GM20000 (cell line): ENCODE measurements around the gene SYT6.

ENCODE experiments used
- DNase-seq: peaks from one replicate; pipeline ENCODE4 v3.0.0; 2012; ENCODE audit warnings: low spot score
- TF ChIP-seq, protein P1 (sequence below): IDR thresholded peaks from 2 replicates; pipeline ENCODE4 v1.5.1; 2012; ENCODE audit warnings: mild to moderate bottlenecking, control low read depth; ENCODE audit errors: extremely low read depth, missing control alignments

Gene SYT6

DNA sequence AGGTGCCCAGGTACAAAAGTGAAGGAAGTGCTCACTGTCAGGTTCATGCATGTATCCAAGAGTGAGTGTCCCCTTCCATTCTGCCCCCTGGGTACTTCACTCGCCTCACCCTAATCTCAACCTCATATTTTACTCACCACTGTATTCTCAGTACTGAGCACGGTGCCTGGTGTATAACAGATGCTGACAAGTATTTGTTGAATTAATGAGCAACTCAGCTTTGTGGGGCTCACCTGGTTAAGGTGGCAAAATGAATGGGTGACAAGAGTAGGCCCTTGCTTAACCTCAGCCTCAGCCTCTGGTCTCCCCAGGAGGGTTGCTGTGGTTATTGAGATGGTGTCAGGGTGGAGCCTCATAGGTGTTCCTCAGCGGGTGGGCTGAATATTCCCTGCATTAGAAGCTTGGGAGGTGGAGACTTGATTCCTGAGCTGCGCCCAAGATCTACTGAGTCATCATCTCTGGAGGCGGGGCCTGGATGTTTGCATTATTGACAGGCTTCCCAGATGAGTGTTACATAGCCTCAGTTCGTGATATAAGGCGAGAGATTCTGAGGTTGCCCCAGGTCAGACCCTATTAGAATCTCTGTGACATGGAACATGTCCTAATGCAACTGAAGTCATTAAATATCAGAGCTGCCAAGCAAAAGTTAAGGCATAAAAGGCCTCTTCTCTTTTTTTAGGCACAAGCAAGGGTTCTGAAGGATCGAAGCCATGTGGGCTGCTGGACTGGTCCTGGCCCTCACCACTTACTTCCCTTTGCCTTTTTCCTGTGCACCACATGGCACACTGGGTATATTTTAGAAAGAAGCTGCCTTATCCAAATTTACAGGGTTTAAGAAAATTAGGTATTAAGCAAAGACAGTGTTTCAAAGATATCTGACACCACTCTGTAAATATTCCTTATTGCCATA is 39.2 kb downstream of the SYT6 start:
- no peak for DNase-seq
- TF ChIP-seq, protein P1, sequence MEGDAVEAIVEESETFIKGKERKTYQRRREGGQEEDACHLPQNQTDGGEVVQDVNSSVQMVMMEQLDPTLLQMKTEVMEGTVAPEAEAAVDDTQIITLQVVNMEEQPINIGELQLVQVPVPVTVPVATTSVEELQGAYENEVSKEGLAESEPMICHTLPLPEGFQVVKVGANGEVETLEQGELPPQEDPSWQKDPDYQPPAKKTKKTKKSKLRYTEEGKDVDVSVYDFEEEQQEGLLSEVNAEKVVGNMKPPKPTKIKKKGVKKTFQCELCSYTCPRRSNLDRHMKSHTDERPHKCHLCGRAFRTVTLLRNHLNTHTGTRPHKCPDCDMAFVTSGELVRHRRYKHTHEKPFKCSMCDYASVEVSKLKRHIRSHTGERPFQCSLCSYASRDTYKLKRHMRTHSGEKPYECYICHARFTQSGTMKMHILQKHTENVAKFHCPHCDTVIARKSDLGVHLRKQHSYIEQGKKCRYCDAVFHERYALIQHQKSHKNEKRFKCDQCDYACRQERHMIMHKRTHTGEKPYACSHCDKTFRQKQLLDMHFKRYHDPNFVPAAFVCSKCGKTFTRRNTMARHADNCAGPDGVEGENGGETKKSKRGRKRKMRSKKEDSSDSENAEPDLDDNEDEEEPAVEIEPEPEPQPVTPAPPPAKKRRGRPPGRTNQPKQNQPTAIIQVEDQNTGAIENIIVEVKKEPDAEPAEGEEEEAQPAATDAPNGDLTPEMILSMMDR: no peak

DNA sequence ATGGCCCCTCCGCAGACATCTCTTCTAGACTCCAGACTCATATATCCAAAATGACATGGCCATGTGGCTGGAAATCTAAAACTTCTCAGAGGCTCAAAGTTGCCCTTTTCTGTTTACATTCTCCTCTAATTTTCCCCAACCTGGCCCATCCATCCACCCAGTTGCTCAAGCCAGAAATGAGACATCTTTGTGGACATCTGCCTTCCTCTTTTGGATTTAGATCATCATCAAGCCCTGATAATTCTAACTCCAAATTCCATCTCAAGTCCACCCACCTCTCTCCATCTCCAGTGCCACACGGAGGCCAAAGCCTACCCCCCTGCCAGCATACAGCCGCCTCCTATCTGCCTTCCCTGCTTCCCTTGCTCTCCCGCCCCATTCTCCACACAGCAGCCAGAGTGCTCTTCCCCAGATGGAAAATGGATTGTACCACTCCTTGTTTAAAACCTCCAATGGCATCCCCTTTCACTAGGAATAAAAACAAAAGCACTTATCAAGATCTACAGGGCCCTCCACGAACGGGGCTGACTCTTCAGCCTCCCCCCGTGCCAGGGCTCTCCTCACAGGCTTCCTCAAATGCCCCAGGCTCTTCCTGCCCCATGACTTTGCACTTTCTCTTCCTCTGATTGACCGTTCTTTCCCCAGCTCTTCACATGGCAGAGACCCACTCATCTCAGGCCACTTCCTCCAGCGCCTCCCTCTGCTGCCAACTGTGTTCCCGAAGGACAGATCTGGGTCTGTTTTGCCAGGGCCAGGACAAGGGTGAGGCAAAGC is 40.1 kb downstream of the SYT6 start:
- no peak for DNase-seq

DNA sequence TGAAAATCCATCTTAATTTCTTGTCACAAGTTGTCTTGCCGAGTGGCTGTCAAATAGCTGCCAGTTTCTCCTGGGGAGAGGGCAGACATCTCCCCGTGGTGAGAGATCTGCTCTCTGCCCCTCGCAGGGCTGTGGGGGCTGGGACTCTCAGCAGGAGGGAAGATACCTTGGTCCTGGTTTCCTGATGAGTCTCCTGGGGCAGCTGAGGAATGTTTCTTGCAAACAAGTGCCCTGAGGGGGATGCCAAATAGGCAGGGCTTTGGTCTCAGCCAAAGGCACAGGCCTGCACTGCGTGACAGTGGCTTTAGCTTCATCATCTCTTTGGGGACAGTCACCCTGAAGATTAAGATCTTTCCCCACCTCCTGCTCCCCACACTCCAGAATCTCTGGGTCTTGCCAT is 40.9 kb downstream of the SYT6 start:
- TF ChIP-seq, protein P1: no peak
- DNase-seq: no peak

More for the DNA sequence above, 40.1 kb downstream of the SYT6 start:
- TF ChIP-seq, protein P1: no peak

DNA sequence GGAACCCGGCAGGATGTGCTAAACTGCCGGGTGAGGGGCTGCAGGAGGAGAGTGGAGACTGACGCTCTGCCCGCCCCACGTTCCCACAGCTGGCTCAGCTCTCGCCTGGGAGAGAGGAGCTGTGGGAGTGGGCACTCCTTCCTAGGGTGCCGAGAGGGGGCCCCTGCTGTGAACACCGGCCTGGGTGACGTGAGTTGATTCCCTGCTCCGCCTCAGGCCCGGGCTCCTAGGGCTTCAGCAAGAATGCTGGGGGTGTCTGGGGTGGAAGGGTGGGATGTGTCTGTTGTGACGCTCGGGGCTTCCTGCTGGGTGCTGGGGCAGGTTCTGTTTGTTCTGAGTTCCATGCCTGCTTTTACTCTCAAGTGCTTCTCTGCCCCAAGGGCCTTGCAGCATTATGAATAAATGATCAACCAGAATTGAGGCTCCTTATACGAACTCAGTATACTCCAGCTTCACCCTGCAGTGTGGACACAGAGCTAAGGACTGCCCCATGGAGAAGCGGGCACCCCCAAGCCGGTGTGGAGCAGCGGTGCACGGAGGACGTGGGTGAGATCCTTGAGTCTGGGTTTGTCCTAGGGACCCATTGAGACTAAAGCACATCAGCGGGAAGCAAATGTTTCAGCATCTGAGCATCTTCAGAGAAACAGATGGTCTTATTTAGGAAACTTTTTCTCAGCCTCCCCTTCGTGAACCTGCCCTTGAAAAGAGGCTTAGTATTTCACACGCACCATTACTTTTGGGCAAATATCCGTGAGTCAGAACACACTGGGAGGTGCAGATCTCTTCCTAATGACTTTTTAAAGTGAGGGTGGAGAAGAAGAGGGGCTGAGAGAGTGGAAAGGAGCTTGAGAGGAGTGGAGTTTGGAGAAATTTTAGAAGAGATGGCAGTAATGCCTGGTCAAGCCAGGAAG is 41.7 kb downstream of the SYT6 start:
- DNase-seq: no peak
- TF ChIP-seq, protein P1: no peak

DNA sequence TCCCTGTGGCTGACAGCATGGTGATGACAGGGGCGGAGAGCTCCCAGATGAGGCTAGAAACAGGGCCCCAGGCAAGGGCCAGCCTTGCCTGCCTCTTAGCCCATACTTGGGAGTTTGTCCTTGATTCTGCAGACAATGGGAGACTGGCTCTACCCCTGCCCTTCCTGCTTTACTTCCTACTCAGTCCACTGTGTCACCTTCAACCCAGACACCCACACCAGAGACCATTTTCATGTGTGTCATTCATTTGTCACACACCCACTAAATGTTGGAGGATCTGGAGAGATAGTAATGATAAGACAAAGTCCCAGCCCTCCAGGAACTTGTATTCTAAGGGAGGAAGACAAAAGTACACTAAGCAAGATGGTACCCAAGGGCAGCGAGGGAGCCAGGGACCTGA is 43.7 kb downstream of the SYT6 start:
- no peak for DNase-seq
- TF ChIP-seq, protein P1: no peak

DNA sequence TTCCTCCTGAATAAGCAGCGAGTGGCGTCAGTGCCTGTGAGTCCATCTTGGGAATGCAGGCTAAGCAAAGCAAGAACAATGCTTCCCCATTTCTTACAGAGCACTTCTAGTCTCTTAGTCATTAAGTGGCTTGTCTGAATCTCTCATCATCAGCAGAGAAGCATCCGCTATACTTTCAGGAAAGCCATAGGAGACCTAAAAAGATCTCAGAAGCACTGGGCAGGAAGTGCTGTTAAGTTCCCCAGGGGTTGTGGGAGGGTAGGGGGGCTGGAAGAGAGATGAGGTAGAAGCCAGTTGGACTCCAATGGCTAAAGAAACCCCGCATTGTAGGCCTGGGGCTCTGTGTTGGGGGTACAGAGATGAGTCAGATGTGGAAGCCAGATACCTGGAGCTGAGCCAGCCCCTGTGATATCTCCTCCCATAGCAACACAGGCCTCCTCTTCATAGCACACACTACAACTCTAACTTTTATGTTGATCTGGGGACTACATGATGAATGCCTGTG is 44.9 kb downstream of the SYT6 start:
- TF ChIP-seq, protein P1: no peak
- DNase-seq: peak; percentile 63
